ENCODE data around the gene ZNF407.

The ZNF407 gene

DNA sequence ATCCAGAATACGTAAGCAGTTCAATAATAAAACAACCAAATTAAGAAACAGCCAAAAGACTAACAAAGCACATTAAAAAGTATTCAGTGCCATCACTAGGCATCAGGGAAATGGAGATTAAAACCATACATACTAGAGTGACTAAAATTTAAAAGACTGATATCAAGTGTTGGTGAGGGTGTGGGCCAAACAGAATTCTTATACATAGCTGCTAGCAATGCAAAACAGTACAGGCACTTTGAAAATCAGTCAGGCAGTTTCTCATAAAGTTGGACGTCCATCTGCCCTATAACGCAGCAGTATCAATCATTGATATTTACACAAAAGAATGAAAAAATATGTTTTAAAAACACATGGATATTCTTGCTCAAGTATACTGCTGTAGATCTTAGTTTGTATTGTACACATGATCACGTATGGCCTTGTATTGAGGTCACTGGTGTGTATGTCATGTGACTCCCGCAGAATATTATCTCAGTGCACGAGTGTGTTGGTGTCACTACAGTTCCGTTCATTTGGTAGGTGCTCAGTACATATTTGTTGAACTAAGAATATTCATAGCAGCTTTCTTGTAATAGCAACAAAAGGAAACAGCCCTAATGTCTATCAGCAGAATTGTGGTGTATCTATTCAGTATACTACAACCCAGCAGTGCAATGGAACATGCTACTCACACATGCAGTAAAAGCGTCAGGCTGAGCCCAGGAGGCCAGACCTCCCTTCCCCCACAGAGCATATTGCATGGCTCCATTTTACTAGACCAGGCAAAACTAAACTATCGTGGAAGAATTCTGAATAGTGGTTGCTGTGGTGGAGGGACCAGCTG, 28.6 kb downstream of the ZNF407 start:
- no peak overlapping the region for H3K4me3 Mint-ChIP-seq
- DNase-seq (ENCODE audit: low spot score in 2 of 2), result no peak
- H3K27ac Mint-ChIP-seq, result no peak overlapping the region
- peaks cover 7% of the 10 kb centered on the region for H3K36me3 Mint-ChIP-seq
- no peaks in the 10 kb centered on the region for H3K27me3 Mint-ChIP-seq
- no peak for ATAC-seq (ENCODE audit: low read depth)
- no peaks in the 10 kb centered on the region for H3K9me3 Mint-ChIP-seq
- H3K4me1 Mint-ChIP-seq, result peaks cover 9% of the 10 kb centered on the region

DNA sequence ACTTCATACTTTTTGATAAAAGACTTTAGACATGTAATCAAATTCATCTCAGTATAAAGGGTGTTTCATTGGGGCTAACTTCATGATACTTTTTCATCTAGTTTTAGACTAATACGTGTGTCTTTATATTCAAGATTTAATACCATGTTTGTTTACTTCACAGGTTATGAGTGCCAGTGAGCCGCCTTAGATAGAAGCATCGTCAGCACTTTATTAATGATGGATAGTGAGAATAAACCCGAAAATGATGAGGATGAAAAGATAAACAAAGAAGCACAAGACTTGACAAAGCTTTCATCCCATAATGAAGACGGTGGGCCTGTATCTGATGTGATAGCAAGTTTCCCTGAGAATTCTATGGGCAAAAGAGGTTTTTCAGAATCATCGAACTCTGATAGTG, 33.1 kb downstream of the ZNF407 start:
- Mint-ChIP-seq H3K36me3 (peaks cover 40% of the 10 kb centered on the region), H3K4me3 (no peak overlapping the region), H3K9me3 (no peaks in the 10 kb centered on the region), H3K4me1 (peaks cover 11% of the 10 kb centered on the region), H3K27ac (no peak overlapping the region), H3K27me3 (no peaks in the 10 kb centered on the region)
- DNase-seq (ENCODE audit: low spot score in 2 of 2) (no peak), ATAC-seq (ENCODE audit: low read depth) (no peak)

DNA sequence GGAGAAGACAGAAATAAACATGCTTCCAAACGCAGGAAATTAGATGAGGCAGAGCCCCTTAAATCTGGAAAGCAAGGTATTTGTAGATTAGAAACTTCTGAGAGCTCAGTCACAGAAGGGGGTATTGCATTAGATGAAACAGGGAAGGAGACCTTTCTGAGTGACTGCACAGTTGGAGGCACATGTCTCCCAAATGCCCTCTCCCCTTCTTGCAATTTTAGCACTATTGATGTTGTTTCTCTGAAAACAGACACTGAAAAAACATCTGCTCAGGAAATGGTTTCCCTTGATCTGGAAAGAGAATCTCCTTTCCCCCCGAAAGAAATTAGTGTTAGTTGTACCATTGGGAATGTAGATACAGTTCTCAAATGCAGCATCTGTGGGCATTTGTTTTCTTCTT, 33.5 kb downstream of the ZNF407 start:
- ATAC-seq (ENCODE audit: low read depth), result no peak
- no peaks in the 10 kb centered on the region for H3K27me3 Mint-ChIP-seq
- H3K9me3 Mint-ChIP-seq, result no peaks in the 10 kb centered on the region
- DNase-seq (ENCODE audit: low spot score in 2 of 2), result no peak
- H3K4me1 Mint-ChIP-seq, result peaks cover 11% of the 10 kb centered on the region
- H3K27ac Mint-ChIP-seq, result no peak overlapping the region
- H3K36me3 Mint-ChIP-seq, result peaks cover 40% of the 10 kb centered on the region
- H3K4me3 Mint-ChIP-seq, result no peak overlapping the region

DNA sequence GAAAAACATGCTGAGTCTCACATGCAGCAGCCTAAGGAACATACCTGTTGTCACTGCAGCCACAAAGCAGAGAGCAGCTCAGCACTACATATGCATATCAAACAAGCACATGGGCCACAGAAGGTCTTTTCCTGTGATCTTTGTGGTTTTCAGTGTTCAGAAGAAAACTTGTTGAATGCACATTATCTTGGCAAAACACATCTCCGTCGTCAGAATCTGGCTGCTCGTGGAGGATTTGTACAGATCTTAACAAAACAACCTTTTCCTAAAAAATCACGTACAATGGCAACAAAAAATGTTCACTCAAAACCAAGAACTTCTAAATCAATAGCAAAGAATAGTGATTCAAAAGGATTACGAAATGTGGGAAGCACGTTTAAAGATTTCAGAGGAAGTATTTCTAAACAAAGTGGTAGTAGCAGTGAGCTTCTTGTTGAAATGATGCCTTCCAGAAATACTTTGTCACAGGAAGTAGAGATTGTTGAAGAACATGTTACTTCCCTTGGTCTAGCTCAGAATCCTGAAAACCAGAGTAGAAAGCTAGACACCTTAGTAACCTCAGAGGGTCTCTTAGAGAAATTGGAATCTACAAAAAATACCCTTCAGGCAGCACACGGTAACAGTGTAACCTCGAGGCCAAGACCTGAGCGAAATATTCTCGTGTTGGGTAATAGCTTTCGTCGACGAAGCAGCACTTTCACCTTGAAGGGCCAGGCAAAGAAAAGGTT, 34.1 kb downstream of the ZNF407 start:
- H3K4me3 Mint-ChIP-seq, result no peak overlapping the region
- ATAC-seq (ENCODE audit: low read depth) (no peak), DNase-seq (ENCODE audit: low spot score in 2 of 2) (no peak)
- H3K36me3 Mint-ChIP-seq, result peaks cover 40% of the 10 kb centered on the region
- H3K27ac Mint-ChIP-seq, result no peak overlapping the region
- H3K9me3 Mint-ChIP-seq, result no peaks in the 10 kb centered on the region
- H3K27me3 Mint-ChIP-seq, result no peaks in the 10 kb centered on the region
- H3K4me1 Mint-ChIP-seq, result peaks cover 10% of the 10 kb centered on the region

DNA sequence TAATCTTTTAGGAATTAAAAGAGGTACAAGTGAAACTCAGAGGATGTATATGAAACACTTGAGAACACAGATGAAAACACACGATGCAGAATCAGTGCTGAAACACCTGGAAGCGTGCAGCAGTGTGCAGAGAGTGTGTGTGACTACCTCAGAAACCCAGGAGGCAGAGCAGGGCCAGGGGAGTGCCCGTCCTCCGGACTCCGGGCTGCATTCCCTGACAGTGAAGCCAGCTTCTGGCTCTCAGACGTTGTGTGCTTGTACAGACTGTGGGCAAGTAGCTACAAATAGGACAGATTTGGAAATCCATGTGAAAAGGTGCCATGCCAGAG, 34.6 kb downstream of the ZNF407 start:
- no peak overlapping the region for H3K4me3 Mint-ChIP-seq
- H3K27ac Mint-ChIP-seq, result no peak overlapping the region
- ATAC-seq (ENCODE audit: low read depth), result no peak
- H3K27me3 Mint-ChIP-seq, result no peaks in the 10 kb centered on the region
- no peak for DNase-seq (ENCODE audit: low spot score in 2 of 2)
- H3K36me3 Mint-ChIP-seq, result peaks cover 40% of the 10 kb centered on the region
- H3K4me1 Mint-ChIP-seq, result peaks cover 6% of the 10 kb centered on the region
- no peaks in the 10 kb centered on the region for H3K9me3 Mint-ChIP-seq

DNA sequence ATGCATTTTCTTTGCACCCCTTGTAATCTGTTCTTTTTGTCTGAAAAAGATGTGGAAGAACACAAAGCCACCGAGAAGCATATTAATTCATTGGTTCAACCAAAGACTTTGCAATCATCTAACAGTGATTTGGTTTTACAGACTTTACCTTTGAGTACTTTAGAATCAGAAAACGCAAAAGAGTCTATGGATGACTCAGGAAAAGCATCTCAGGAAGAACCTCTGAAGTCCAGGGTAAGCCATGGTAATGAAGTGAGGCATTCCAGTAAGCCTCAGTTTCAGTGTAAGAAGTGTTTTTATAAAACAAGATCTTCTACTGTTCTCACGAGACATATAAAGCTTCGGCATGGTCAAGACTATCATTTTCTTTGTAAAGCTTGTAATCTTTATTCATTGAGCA, 35.2 kb downstream of the ZNF407 start:
- DNase-seq (ENCODE audit: low spot score in 2 of 2), result no peak
- Mint-ChIP-seq H3K9me3 (no peaks in the 10 kb centered on the region), H3K4me3 (no peak overlapping the region), H3K27ac (no peak overlapping the region), H3K36me3 (peaks cover 40% of the 10 kb centered on the region), H3K27me3 (no peaks in the 10 kb centered on the region), H3K4me1 (peaks cover 4% of the 10 kb centered on the region)
- ATAC-seq (ENCODE audit: low read depth), result no peak

DNA sequence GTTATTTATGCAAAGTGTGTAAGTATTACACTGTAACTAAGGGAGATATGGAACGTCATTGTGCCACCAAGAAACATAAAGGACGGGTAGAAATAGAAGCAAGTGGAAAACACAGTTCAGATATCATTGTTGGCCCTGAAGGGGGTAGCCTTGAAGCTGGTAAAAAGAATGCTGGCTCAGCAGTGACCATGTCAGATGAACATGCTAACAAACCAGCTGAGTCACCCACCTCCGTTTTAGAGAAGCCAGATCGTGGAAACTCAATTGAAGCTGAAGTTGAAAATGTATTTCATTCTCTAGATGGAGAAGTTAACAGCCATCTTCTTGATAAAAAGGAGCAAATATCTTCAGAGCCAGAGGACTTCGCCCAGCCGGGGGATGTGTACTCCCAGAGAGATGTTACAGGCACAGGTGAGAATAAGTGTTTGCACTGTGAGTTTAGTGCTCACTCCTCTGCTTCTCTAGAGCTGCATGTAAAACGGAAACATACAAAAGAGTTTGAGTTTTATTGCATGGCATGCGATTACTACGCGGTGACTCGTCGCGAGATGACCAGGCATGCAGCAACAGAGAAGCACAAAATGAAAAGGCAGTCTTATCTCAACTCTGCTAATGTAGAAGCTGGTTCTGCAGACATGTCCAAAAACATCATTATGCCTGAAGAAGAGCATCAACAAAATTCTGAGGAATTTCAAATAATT, 36.1 kb downstream of the ZNF407 start:
- Mint-ChIP-seq H3K27me3 (no peaks in the 10 kb centered on the region), H3K27ac (no peak overlapping the region), H3K4me3 (no peak overlapping the region), H3K36me3 (peaks cover 38% of the 10 kb centered on the region), H3K9me3 (no peaks in the 10 kb centered on the region), H3K4me1 (peaks cover 4% of the 10 kb centered on the region)
- ATAC-seq (ENCODE audit: low read depth), result no peak
- DNase-seq (ENCODE audit: low spot score in 2 of 2), result no peak

DNA sequence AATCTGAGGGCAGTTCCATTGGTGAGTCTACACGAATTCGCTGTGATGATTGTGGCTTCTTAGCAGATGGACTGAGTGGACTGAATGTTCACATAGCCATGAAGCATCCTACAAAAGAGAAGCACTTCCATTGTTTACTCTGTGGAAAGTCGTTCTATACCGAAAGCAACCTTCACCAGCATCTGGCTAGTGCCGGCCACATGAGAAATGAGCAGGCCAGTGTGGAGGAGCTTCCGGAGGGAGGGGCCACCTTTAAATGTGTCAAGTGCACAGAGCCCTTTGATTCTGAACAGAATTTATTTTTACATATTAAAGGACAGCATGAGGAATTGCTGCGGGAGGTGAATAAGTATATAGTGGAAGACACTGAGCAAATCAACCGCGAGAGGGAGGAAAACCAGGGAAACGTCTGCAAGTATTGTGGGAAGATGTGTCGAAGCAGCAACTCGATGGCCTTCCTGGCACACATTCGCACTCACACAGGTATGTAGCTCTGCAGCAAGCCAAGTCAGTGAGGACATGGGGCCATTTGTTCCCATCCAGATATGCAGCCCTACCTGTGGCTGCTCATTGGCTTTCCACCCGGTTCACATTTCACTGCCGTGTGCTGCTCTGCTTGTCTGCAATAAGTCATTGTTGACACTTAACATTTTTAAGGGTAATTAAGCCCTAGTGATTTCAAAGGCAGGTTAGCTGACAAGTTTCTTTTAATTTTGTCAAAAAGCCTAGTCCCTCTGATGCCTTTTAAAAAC, 37.7 kb downstream of the ZNF407 start:
- Mint-ChIP-seq H3K9me3 (no peaks in the 10 kb centered on the region), H3K36me3 (peaks cover 38% of the 10 kb centered on the region), H3K4me3 (no peak overlapping the region), H3K27ac (no peak overlapping the region), H3K27me3 (no peaks in the 10 kb centered on the region), H3K4me1 (peaks cover 4% of the 10 kb centered on the region)
- ATAC-seq (ENCODE audit: low read depth) (no peak), DNase-seq (ENCODE audit: low spot score in 2 of 2) (no peak)

DNA sequence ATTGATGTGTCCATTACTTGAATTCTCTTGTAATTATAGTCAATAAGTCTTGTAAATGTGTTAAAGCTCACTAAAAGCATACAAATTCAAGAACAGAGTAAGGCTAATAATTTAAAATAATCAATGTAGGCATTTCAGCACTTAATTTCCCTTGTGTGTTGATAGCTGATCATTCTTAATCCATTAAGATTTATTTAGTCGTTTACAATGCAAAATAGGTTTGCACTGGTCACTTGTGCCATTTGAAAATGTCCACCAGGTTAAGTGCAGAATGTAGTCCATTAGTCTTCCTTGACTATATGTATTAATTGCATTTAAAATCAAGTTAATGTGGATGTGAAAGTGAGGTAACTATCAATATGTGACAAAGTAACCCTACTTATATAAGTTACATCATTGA, 39.4 kb downstream of the ZNF407 start:
- no peak for ATAC-seq (ENCODE audit: low read depth)

DNA sequence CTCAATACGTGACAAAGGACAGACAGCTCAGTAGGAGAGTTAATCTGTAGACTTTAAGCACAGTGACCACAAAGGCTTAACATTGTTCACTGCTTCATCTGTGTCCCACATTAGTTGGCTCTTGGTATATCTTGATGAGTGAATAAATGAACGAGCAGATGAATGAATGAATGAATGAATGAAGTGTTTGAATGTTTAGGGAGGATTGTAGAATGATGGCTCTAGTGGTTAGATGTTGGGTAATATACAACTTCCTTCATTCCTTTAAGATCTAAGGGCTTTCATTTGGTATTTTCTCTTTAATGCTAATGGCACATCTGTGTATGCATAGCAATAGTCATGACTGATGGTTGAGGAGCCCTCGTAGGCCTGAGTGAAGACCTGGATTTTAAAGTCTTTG, 40.5 kb downstream of the ZNF407 start:
- DNase-seq (ENCODE audit: low spot score in 2 of 2) (no peak), ATAC-seq (ENCODE audit: low read depth) (no peak)
- H3K27ac Mint-ChIP-seq, result no peak overlapping the region
- no peak overlapping the region for H3K4me3 Mint-ChIP-seq
- peaks cover 4% of the 10 kb centered on the region for H3K4me1 Mint-ChIP-seq
- H3K27me3 Mint-ChIP-seq, result no peaks in the 10 kb centered on the region
- no peaks in the 10 kb centered on the region for H3K9me3 Mint-ChIP-seq
- peaks cover 15% of the 10 kb centered on the region for H3K36me3 Mint-ChIP-seq

More for the DNA sequence above, 39.4 kb downstream of the ZNF407 start:
- no peak for DNase-seq (ENCODE audit: low spot score in 2 of 2)
- Mint-ChIP-seq H3K36me3 (peaks cover 27% of the 10 kb centered on the region), H3K27me3 (no peaks in the 10 kb centered on the region), H3K9me3 (no peaks in the 10 kb centered on the region), H3K27ac (no peak overlapping the region), H3K4me3 (no peak overlapping the region), H3K4me1 (peaks cover 4% of the 10 kb centered on the region)

DNA sequence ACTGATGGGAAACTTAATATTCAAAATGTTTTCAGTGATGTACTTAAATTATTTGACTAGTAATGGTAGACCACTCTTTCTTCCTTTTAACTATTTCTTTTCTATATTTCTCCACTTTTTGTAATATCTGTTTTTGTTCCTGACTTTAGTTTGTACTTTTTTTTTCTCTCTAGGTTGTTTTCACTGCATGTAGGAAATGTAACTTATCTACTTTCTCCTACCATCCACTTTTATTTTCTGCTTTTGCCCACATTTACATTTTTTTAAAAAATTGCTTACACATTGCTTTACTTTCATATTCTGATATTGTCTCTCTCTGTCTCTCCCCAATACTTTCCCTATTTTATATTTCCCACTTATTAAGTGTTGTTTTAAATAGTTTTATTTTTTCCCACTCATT, 47.0 kb downstream of the ZNF407 start:
- Mint-ChIP-seq H3K4me1 (peaks cover 2% of the 10 kb centered on the region), H3K27ac (no peak overlapping the region), H3K36me3 (peaks cover 8% of the 10 kb centered on the region), H3K27me3 (no peaks in the 10 kb centered on the region), H3K4me3 (no peak overlapping the region), H3K9me3 (no peaks in the 10 kb centered on the region)
- no peak for DNase-seq (ENCODE audit: low spot score in 2 of 2)
- no peak for ATAC-seq (ENCODE audit: low read depth)

DNA sequence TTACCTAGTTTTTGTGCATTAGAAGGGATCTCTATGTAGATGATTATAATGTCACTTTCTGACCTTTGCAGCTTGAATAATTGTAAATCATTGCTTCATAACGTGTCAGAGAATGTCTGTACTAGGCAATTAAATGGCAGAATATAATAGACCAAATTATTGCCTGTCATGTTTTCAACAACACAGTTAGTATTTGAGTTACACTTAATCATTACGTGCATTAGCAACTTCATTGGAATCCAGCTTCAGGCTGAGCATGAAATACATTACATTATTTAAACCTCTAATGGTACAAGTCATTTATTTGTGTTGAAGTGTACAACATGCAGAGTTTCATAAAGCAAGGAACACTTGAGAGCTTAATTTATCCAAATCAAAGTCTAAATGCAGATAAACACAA, 48.0 kb downstream of the ZNF407 start:
- no peak overlapping the region for H3K27ac Mint-ChIP-seq

DNA sequence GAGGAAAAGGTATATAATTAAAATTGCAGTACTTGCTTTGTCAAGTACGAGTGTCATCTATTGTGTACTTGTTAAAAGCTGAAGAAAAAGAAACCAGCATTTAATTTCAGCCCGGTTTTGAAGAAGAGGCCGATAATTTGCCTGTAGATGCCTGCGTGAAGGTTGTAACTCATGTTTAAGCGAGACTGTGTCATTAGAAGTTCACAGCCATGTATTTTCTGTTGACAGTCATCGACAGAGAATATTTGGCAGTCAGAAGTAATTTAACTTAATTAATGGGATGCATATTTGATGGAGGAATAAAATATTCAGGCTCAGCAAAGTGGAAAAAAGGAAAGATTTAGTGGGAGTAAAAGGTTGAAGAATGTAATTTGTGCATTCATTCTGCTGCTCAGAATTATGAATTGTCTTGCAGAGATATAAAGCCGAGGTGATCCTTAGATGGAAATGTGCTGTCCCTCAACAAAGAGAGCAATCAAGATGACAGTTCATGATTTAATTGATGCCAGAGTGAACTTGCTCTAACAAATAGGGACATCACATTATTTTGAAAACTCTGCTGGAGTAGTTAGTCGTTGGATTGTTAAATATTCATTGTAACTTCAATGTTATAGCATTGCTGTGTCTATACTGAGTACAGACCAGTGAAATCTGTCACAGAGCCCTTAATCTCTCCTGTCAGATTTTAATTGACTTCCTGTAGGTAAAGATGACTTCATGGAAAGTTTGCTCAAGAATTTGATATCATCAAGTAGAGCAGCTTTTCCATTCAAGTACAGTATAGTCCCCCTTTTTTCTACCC, 53.9 kb downstream of the ZNF407 start:
- Mint-ChIP-seq H3K27ac (no peak overlapping the region), H3K27me3 (no peaks in the 10 kb centered on the region), H3K4me1 (no peaks in the 10 kb centered on the region), H3K9me3 (no peaks in the 10 kb centered on the region), H3K4me3 (no peak overlapping the region), H3K36me3 (peaks cover 8% of the 10 kb centered on the region)
- ATAC-seq (ENCODE audit: low read depth) (no peak), DNase-seq (ENCODE audit: low spot score in 2 of 2) (no peak)

More for the DNA sequence above, 48.0 kb downstream of the ZNF407 start:
- H3K9me3 Mint-ChIP-seq, result no peaks in the 10 kb centered on the region
- no peaks in the 10 kb centered on the region for H3K27me3 Mint-ChIP-seq
- H3K4me1 Mint-ChIP-seq, result peaks cover 2% of the 10 kb centered on the region
- no peak for ATAC-seq (ENCODE audit: low read depth)
- H3K4me3 Mint-ChIP-seq, result no peak overlapping the region
- peaks cover 8% of the 10 kb centered on the region for H3K36me3 Mint-ChIP-seq
- no peak for DNase-seq (ENCODE audit: low spot score in 2 of 2)

Measured in memory B cell (primary cell).